HK-2 (cell line): ENCODE results near the gene TET2.

Source experiments
- DNase-seq: peaks from one replicate; pipeline ENCODE4 v3.0.0-alpha.2; 2018; ENCODE audit not compliant: unreplicated experiment

Gene TET2

DNA sequence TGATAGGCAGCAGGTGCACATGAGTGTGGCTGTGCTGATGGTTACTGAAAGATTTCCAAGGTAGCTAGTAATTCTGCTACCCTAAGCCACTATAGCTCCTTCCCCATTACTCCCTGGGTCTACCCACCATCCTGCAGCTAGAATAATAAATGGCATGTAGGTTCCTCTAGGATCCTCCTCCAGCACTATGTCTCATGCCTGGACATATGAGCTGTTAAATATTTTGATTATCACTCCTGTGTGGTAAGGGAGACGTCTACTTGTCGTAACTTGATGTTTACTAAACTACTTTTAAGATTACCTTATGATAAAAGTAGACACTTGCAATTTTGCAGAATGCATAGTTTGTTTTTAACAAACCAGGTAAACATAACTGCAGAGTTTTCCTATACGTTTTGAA, 35.5 kb downstream of the TET2 start:
- DNase-seq, result no peak

DNA sequence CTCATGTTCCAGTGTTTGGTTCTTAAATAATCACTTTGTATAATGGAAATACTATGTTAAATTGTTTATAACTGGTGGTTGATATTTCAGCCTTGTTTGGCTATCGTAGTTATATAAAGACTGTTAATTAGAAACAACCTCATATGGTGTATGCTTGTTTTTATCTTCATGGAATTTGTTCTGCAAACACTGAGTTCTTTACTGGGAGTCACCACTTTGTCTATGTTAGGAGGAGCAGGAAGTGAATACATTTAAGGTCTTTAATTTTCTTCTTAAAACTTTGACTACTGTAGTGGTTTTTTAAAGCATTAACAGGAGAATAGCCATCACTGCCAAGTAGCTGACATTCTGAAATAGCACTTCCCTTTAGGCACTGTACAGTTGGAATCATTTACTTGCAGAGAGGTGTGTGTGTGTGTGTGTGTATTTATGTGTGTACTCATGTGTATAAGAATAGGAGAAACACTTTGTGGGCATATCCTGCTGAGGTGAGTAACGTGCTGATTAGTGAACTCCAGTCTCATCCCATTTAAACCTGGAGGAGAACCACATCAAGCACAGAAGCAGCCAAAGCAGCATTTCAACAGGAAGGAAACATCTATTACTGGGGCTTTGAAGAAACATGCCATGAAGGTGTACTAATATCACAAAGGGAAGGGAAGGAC, 37.8 kb downstream of the TET2 start:
- DNase-seq, result no peak

DNA sequence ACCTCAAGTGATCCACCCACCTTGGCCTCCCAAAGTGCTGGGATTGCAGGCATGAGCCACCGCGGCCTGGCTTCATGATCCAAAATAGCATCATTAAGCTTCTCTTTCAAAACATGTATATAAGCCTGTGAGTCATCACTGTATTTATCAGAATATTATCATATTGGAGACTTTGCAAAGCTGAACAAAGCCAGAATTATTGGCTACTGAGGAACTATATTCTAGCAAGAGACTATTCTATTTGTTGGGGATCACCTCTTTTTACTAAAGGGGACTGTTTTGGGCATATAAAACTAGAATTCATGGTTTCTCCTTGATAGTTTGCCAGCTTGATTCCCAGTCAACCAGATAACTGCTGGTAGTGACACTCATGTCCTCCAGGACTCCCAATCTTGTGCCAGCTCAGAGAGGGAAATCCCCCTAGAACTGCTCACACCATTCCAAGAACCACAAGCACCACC, 40.1 kb downstream of the TET2 start:
- DNase-seq, result no peak

DNA sequence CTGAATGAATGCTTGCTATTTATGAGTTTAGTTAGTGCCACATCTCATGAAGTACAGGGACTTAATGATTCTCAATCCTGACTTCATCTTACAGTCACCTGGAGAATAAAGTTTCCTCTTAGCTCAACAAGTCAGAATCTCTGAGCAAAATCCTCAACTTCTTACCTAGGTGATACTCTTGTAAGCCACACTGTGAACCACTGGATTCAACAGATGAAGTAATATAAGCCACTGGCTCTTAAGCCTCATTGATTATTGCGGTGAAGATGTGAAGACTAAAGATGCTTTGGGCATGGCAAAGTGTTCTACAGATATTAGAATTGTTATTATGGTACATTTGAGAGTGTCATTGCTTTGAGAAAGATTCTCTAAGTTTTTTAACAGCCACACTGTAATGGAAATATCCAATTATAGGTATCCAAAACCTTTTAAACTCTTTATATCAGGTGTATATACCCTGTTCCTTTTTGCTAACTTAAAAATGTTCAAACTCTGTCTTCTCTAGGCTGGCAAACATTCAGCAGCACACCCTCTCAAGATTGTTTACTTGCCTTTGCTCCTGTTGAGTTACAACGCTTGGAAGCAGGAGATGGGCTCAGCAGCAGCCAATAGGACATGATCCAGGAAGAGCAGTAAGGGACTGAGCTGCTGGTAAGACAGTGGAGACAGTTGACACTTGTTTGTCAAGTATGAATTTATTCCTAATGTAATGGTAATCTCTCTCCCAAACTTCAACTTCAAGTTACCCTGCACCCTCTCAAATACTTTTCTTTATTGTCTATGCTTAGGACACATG, 43.4 kb downstream of the TET2 start:
- no peak for DNase-seq

DNA sequence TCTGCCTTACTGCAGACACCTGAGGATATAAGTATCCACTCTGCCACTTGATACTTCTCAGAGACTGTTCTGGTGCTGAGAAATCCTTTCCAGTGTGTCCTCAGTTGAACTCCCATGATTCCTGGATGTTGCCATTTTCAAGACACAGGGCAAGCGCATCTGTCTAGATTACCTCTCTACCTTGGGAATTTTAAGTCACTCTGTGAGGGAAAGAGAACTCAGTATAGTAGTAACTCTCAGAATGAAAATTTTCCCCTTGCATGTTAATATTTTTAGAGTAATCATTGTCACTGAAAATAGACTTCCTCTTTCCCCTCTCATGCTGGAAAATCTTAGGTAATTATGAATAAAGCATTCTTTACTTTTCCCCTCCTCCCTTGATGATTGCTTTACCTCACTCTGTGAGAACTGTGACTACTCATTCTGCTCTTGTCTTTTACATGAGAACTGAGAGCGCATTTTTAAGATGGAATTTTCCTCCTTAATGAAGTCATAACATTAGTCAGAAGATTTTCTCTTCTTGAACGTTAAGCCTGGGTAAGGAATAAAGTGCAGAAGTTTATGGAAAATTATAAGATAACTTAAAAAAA, 45.0 kb downstream of the TET2 start:
- no peak for DNase-seq

DNA sequence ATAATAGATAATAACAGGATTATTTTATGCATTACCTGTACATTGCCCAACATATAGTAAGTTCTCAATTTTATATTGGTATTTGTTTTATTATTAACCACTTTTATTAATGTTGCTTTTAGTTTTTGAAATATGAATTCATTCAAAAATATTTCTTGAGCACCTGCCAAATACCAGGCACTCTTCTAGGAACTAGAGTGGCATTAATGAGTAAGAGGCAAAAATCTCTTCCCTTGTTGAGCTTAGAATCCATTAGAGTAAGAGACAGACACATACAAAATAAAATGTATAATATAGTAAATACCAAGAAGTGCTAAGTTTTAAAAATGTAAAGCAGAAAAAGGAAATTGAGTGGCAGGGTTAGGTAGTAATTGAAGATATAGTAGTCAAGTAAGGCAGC, 45.8 kb downstream of the TET2 start:
- DNase-seq, result no peak

DNA sequence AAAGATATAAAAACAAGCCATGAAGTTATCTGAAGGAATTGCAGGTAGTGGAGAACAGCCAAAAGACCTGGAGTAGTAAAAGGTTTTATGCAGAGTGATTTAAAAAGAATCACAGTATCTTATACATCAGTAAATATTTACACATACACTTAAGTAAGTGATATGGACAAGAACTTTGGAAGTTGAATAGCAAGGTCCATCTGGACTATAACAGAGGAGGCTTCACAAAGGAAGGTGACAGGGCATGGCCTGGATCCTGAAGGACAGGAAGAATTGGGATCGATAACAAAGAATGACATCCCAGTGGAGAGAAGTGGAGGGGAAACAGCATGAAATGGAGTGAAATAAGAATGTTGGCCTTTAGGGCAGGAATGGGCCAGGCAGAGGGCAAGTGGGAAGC, 46.2 kb downstream of the TET2 start:
- DNase-seq, result no peak

DNA sequence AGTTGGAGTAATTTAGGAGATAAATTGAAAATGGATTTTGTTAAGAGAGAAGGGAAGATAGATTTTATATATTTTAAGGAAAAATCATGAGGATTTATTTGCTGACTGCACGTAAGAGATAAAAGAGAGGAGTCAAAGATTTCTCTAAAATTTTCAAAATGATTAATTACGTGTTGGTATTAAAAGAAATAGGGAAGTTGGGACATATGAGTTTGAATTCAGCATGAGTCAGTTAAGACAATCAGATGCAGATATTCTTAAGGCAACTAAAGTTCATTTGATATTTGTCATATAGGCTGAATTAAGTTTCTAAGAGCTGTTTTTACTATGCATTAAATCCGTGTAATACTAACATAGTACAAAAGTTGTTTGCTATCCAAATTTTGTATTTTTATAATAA, 46.9 kb downstream of the TET2 start:
- DNase-seq, result no peak

DNA sequence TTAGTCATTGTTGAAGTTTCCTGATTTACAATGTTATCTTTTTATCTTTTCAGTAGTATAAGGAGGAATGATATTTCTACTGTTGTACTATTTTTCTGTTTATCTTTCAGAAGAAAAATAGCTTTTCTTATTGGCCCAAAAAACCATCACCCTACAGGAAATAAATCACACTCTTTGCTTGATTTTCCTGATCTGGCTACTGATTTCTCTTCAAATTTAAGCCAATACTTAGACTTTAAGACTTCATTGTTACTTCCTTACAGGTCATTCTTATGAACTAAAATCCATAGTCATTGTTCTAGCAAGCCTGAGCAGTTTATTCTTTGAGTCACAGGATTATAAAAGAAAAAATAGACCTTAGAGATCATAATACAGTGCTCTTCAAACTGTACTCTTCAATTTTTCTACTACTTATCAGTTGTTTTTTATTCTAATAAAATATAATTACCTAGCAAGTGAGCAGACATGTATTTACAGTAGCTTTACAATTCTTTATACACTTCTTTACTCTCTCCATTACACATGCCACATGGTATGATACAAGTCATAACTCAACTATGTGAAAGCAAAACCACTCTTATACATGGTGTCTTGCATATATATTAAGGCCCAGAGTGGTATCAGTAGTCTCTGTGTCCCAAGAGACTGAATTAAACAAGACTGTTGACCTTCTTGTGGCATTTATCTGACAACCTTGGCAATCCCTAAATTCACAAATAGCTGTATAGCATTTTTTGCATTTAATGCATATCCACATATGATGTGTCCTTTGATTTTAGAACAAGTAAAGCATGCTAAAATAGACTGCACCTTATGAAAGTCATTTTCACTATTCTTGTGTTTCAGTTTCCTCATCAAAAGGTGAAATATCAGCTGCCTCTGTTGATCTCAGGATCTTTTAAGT, 47.9 kb downstream of the TET2 start:
- DNase-seq, result no peak

DNA sequence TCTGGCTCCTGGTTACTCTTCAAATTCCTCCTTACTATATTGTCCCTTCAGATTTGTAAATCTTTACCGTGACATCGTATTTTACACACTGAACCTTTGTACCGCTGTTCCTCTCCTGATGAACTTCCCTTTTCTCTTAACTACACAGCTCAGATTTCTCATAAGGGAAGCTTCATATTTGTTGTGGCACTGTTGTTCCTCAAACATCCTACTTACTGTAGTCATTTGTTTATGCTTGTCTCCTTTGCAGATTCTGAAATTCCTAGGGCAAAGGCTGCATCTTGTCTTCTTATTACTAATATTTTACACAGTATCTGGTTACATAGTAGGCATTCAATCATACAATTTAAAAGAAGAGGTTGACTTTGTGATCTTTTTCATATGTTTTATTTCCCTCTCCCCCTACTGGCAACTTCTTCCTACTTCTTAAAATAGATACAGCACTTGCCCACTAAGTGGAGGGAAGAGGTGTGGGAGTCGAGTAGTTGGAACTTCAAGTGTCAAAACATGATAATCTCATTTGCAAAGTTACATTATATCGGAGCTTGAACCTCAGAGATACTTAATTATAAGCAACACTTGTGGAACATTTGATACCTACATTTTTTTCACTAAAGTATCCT, 50.0 kb downstream of the TET2 start:
- DNase-seq, result no peak

DNA sequence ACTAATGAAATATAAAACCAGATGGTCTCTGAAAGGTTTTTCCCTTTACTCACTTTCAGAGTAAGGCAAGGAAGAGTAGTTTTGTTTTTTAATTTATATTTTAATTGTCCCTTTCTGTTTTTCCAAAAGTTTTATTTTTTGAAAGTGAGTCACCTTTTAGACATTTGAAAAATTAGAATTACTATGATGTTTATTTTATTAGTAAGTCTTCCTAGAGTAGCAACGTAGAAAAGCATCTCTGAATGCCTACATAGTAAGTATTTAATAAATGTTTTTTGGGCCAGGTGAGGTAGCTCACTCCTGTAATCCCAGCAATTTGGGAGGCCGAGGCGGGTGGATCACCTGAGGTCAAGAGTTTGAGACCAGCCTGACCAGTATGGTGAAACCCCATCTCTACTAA, 51.1 kb downstream of the TET2 start:
- DNase-seq, result no peak

DNA sequence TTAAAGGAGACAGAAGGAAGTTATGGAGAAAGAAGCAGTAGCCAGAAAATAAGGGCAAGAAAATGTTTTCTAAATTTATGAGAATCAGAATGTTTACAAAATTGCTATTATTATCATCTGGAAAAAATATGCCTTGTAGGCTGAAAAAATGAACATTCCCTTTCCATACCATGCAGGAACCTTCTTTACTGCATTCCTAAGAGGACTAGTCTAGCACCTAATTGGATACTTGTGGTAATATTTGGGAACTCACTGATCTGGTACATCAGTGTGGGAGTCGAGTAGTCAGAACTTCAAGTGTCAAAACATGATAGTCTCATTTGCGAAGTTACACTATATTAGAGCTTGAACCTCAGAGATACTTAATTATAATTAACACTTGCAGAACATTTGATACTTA, 51.9 kb downstream of the TET2 start:
- DNase-seq, result no peak

DNA sequence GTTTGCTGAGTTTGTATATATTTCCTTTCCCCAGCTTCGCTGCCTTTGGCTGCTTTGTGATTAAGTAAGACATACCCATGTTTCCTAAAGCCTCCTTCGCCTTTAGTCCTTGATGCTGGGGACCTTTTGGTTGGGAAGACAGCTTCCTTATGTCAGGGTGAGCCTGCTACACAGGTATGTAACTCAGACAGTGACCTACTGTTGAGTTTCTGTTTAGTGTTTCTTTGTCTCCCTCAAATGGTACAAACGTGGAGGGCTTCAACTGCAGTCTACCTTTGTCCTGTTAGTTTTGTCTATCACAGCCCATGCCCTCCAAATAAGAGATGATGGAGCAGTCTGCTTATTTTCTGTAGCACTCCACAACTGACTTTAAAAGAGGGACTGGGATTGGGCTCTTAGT, 59.5 kb downstream of the TET2 start:
- DNase-seq, result no peak

DNA sequence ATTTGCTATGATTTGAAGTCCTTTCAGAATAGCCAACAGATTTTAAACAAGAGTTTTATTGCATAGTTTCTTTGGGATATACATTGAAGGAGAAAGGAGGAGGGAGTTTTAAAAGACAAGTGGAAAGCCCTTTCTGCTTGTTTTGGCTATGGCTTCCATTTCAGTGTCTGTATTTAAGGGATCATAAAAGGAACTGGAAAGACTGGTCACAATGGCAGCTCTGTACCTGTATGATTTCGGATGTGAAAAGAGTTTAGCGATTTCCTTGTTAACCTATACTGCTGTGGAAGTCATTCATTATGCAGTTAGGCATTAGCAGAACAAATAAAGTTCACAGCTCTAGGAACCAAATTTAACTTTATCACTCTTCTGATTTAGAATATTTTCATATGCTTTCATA, 60.7 kb downstream of the TET2 start:
- no peak for DNase-seq

DNA sequence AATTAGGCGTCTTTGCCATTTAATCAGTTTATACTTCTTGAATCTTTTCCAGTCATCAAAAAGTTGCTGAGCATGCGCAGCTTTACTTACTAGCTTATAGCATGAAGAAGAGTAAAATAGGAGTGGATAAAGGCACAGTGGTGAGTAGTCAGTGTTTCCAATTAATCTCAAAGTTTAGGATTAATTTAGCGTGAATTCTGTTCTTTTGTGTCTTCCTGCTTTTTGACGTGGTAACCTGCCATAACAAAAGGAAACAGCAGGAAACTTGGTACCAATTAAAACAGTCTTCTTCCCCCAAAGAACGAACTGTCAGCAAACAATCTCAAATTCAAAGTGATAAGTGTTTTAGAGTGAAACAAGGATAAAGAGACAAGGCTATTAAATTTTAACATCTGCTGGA, 61.9 kb downstream of the TET2 start:
- DNase-seq, result no peak

DNA sequence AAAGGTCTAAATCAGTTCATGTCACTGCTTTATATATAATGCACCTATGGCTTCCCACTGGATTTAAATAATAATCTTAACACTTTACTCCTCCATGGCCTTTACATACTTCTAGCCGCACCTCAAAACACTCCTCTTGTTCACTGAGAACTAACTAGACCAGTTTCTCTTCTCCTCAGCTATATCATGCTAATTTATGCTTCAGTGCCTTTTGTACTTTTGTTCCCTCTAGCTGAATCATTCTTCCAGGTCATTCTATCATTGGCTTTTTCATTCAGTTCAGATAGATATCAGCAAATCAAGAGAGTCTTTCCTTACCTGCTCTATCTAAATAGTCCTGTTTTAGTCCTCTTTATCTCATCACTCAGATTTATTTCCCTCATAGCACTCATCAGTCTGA, 64.2 kb downstream of the TET2 start:
- DNase-seq, result no peak

DNA sequence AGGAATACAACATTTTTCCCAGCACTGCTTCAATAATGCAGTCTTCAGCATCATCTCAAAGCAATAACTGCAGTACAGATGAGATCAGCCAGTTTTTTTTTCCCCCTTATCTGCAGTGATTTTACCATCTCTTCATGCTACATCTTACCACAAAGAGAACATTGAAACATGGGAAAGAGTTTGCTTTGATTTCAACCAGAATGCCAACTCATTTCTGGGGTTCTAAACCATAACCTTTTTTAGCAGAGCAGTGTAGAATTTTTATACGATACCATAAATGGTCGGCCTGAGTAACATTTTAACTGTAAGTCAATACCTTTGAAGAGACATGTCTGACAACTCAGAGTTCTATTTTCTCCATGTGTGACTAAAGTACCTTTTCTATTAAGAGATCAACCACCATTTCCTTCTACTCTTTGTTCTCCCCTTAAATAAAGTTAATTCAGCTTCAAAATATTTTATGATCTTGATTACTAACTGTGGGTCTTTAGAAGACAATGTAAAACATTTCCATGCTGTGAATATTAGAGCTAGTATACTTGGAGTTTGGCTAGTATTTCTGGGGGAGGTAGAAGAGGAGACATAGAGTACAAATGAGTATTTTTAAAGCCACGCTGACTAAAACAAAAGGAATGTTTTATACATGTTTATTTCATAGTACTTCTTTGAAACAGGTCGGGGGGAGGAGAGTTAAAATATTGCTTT, 69.1 kb downstream of the TET2 start:
- no peak for DNase-seq

DNA sequence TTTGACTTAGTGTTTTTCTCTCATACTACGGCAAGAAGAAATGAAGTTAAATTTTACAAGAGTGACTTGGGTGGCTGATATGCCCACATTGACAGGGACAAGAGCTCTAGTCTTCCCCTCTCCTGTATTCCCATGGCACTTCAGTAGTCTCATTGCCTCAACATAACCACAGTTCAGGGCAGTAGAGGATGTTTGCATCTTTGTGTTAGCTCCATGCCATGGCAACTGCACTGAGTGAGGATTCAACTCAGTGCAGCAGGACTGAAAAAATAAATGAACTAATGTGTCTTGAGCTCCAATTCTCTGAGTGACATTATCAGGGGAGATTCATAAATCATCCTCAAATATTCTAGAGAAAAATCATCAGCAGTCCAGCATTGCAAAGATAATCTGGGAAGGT, 78.8 kb downstream of the TET2 start:
- no peak for DNase-seq

DNA sequence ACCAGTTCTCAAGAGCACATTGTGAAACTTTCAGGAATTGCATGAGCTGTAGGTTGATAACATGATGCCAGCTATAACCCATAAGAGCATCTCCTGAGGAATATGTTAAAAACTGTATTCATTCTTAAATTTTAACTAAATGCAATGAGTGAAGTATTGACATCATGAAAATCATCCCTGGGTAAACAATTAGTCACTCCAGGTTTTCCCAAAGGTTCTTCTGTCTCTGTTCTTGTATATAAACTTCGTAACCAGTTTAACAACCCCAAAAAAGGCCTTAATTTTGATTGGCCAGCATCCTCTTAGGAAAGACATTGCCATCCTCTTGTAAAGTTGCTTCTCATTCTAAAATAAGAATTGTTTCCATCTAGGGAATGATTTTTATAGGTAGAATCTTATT, 80.4 kb downstream of the TET2 start:
- no peak for DNase-seq

DNA sequence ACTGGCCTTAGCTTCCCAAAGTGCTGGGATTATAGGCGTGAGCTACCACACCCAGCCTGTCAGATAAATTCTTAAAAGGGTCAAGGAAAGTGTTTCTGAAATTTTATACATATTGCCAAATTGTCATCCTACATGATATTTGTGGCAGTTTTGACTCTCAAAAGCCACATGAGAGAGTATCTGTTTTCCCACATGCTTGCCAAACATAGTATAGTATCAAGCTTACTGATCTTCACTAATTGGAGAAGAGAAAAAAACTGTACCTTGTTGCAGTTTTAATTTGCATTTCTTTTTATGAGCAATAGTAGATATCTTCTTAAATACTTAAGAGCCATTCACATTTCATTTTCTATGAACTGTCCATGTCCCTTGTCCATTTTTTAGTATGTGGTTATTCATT, 83.6 kb downstream of the TET2 start:
- no peak for DNase-seq

DNA sequence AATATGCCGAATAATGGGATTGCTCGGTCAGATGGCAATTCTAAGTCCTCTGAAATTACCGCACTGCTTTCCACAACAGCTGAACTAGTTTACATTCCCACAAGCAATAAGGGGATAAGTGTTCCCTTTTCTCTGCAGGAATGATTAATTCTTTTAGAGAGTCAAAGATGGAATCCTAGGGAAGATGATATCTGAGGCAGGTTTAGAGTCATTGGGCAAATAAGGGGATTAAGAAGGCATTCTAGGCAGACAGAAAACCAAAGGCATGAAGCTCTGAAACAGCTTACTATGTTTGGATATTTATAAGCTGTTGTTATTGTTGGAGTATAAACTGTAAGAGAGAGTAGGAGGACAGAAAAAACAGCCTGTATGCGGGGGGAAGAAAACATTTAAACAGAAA, 85.7 kb downstream of the TET2 start:
- DNase-seq, result no peak
